GM12878 (cell line): Measurements from ENCODE around the gene ABCB9.

ENCODE experiments used
- ATF7 ChIP-seq: fragments of 450-650 bp; IDR thresholded peaks from 2 replicates; pipeline ENCODE4 v1.6.1; 2016; ENCODE audit warnings: low read depth, mild to moderate bottlenecking
- POLR2AphosphoS5 ChIP-seq: IDR thresholded peaks from 2 replicates; pipeline ENCODE4 v1.6.1; 2011; ENCODE audit warnings: mild to moderate bottlenecking, low read length, inconsistent platforms
- RCOR1 ChIP-seq: conservative IDR thresholded peaks from 2 replicates; pipeline ENCODE4 v1.6.1; 2012; ENCODE audit warnings: low read depth, low read length, improper control_type of control experiment
- SIN3A ChIP-seq: IDR thresholded peaks from 2 replicates; pipeline ENCODE4 v1.6.1; 2012; ENCODE audit warnings: low read depth, low read length, improper control_type of control experiment
- WRNIP1 ChIP-seq: IDR thresholded peaks from 2 replicates; pipeline ENCODE4 v1.6.1; 2011; ENCODE audit warnings: low read depth, low read length, improper control_type of control experiment, borderline replicate concordance
- TF ChIP-seq, protein P1 (sequence below): fragments of 450-650 bp; IDR thresholded peaks from 2 replicates; pipeline ENCODE4 v1.6.1; 2017; ENCODE audit warnings: mild to moderate bottlenecking

- TF ChIP-seq WRNIP1 (no peak), SIN3A (no peak), ATF7 (no peak), RCOR1 (no peak), POLR2AphosphoS5 (no peak)
- TF ChIP-seq, protein P1, sequence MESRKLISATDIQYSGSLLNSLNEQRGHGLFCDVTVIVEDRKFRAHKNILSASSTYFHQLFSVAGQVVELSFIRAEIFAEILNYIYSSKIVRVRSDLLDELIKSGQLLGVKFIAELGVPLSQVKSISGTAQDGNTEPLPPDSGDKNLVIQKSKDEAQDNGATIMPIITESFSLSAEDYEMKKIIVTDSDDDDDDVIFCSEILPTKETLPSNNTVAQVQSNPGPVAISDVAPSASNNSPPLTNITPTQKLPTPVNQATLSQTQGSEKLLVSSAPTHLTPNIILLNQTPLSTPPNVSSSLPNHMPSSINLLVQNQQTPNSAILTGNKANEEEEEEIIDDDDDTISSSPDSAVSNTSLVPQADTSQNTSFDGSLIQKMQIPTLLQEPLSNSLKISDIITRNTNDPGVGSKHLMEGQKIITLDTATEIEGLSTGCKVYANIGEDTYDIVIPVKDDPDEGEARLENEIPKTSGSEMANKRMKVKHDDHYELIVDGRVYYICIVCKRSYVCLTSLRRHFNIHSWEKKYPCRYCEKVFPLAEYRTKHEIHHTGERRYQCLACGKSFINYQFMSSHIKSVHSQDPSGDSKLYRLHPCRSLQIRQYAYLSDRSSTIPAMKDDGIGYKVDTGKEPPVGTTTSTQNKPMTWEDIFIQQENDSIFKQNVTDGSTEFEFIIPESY: no peak
Observed at GRCh38 chr12:122927756-122928403, 38.4 kb downstream of the ABCB9 start.
